ENCODE measurements around the gene IMPG2.

IMPG2 gene

GRCh38 chr3:101240719-101241399, 79.5 kb downstream of the IMPG2 start:
- ATAC-seq: no peak
- DNase-seq: no peak

- no peak for ATAC-seq
- DNase-seq: no peak
Observed at GRCh38 chr3:101235048-101235447, 85.3 kb downstream of the IMPG2 start.

- ATAC-seq (no peak), DNase-seq (no peak)
Observed at GRCh38 chr3:101230618-101231017, 89.8 kb downstream of the IMPG2 start.

GRCh38 chr3:101229681-101230080, 90.7 kb downstream of the IMPG2 start:
- DNase-seq (no peak), ATAC-seq (no peak)

GRCh38 chr3:101228441-101228840, 91.9 kb downstream of the IMPG2 start:
- ATAC-seq (no peak), DNase-seq (no peak)

- ATAC-seq (no peak), DNase-seq (no peak)
Observed at GRCh38 chr3:101224739-101225138, 95.6 kb downstream of the IMPG2 start.

- DNase-seq (no peak), ATAC-seq (peak; percentile 36)
Observed at GRCh38 chr3:101223016-101223415, 97.4 kb downstream of the IMPG2 start.

- ATAC-seq (peak; percentile 47), DNase-seq (no peak)
Observed at GRCh38 chr3:101219842-101220560, 100.4 kb downstream of the IMPG2 start.

GRCh38 chr3:101217472-101218245, 102.7 kb downstream of the IMPG2 start:
- ATAC-seq (peak; percentile 55), DNase-seq (no peak)

GRCh38 chr3:101216710-101217465, 103.5 kb downstream of the IMPG2 start:
- DNase-seq: no peak

GRCh38 chr3:101212730-101213129, 107.6 kb downstream of the IMPG2 start:
- no peak for DNase-seq
- ATAC-seq: no peak

More at GRCh38 chr3:101216710-101217465, 103.5 kb downstream of the IMPG2 start:
- ATAC-seq: peak; percentile 57

GRCh38 chr3:101204246-101204645, 116.1 kb downstream of the IMPG2 start:
- DNase-seq (no peak), ATAC-seq (no peak)

GRCh38 chr3:101203411-101203810, 117.0 kb downstream of the IMPG2 start:
- DNase-seq: no peak
- no peak for ATAC-seq

GRCh38 chr3:101202640-101203039, 117.7 kb downstream of the IMPG2 start:
- no peak for ATAC-seq

GRCh38 chr3:101200461-101200860, 119.9 kb downstream of the IMPG2 start:
- ATAC-seq: no peak
- no peak for DNase-seq

More at GRCh38 chr3:101202640-101203039, 117.7 kb downstream of the IMPG2 start:
- no peak for DNase-seq

- ATAC-seq (no peak), DNase-seq (no peak)
Observed at GRCh38 chr3:101195951-101196713, 124.2 kb downstream of the IMPG2 start.

- ATAC-seq (no peak), DNase-seq (no peak)
Observed at GRCh38 chr3:101194392-101194791, 126.0 kb downstream of the IMPG2 start.

GRCh38 chr3:101193957-101194356, 126.4 kb downstream of the IMPG2 start:
- DNase-seq (no peak), ATAC-seq (no peak)

GRCh38 chr3:101189796-101190195, 130.6 kb downstream of the IMPG2 start:
- DNase-seq: no peak
- no peak for ATAC-seq

- DNase-seq (no peak), ATAC-seq (no peak)
Observed at GRCh38 chr3:101189176-101189575, 131.2 kb downstream of the IMPG2 start.

- DNase-seq: no peak
Observed at GRCh38 chr3:101185341-101185740, 135.0 kb downstream of the IMPG2 start.

More at GRCh38 chr3:101185341-101185740, 135.0 kb downstream of the IMPG2 start:
- no peak for ATAC-seq

Measured in stimulated activated naive CD8-positive, alpha-beta T cell treated with anti-CD3 and anti-CD28 coated beads, Interleukin-15, Interleukin-2, amounts not matched to agents 100 U/mL and 50 U/mL, for 24 hours (primary cell).